Measurements from ENCODE around the gene MAGI2.

The MAGI2 gene

DNA sequence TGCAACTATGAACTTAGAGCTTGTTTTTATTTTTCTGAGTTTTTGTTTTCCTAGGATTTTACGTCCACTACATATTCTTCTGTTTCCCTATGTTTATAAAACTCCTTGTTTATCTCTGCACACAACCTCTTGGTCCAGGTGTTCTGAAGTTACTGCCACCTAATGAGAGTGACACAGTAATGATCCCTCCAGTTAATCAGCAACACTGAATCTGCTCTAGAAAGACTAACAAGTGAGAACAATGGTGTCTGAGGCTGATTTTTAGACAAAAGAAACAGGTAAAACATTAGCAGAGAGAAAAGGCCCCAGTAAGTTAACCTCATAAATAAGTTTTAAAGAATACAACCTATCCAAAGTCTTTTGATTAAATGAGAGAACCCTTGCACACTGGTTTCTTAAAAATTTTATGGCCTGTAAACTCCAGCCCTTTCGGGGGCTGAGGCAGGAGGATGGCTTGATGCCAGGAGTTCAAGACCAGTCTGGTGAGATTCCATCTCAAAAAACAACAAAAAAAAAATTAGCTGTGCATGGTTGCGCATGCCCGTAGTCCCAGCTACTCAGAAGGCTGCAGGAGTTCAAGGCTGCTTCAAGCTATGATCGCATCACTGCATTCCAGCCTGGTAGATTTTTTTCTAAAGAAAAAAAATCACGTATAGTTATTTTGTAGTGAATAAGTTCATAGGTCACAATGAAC is 397.6 kb downstream of the MAGI2 start:
- TF ChIP-seq OSR1 (CRISPR knock-in tag; IDR thresholded peaks at IDR 0.05) (no peak), ISL1 (CRISPR knock-in tag; IDR thresholded peaks at IDR 0.05) (no peak), ZNF70 (CRISPR knock-in tag; IDR thresholded peaks at IDR 0.05) (no peak), BACH2 (CRISPR knock-in tag; IDR thresholded peaks at IDR 0.05; ENCODE audit: borderline replicate concordance) (no peak)
- TF ChIP-seq, protein P1, sequence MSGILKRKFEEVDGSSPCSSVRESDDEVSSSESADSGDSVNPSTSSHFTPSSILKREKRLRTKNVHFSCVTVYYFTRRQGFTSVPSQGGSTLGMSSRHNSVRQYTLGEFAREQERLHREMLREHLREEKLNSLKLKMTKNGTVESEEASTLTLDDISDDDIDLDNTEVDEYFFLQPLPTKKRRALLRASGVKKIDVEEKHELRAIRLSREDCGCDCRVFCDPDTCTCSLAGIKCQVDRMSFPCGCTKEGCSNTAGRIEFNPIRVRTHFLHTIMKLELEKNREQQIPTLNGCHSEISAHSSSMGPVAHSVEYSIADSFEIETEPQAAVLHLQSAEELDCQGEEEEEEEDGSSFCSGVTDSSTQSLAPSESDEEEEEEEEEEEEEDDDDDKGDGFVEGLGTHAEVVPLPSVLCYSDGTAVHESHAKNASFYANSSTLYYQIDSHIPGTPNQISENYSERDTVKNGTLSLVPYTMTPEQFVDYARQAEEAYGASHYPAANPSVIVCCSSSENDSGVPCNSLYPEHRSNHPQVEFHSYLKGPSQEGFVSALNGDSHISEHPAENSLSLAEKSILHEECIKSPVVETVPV (CRISPR knock-in tag; IDR thresholded peaks at IDR 0.05) = no peak
- ATAC-seq = no peak

- no peak for ATAC-seq
- TF ChIP-seq ZFP3 (CRISPR knock-in tag; IDR thresholded peaks at IDR 0.05) (no peak), PPARA (CRISPR knock-in tag; IDR thresholded peaks at IDR 0.05; ENCODE audit: borderline replicate concordance) (no peak), ZNF8 (CRISPR knock-in tag; IDR thresholded peaks at IDR 0.05) (no peak), ZFP30 (CRISPR knock-in tag; IDR thresholded peaks at IDR 0.05) (no peak), CREB5 (CRISPR knock-in tag; IDR thresholded peaks at IDR 0.05; ENCODE audit: low read depth) (no peak), ISL1 (CRISPR knock-in tag; IDR thresholded peaks at IDR 0.05) (no peak), TSHZ2 (CRISPR knock-in tag; IDR thresholded peaks at IDR 0.05) (no peak), POU6F1 (CRISPR knock-in tag; IDR thresholded peaks at IDR 0.05; ENCODE audit: borderline replicate concordance, low read depth) (no peak)
- TF ChIP-seq, protein P2, sequence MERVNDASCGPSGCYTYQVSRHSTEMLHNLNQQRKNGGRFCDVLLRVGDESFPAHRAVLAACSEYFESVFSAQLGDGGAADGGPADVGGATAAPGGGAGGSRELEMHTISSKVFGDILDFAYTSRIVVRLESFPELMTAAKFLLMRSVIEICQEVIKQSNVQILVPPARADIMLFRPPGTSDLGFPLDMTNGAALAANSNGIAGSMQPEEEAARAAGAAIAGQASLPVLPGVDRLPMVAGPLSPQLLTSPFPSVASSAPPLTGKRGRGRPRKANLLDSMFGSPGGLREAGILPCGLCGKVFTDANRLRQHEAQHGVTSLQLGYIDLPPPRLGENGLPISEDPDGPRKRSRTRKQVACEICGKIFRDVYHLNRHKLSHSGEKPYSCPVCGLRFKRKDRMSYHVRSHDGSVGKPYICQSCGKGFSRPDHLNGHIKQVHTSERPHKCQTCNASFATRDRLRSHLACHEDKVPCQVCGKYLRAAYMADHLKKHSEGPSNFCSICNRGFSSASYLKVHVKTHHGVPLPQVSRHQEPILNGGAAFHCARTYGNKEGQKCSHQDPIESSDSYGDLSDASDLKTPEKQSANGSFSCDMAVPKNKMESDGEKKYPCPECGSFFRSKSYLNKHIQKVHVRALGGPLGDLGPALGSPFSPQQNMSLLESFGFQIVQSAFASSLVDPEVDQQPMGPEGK (CRISPR knock-in tag; IDR thresholded peaks at IDR 0.05; ENCODE audit: borderline replicate concordance) = no peak
- TF ChIP-seq, protein P1 (CRISPR knock-in tag; IDR thresholded peaks at IDR 0.05) = no peak
Measured at GRCh38 chr7:79051915-79052314, 401.6 kb downstream of the MAGI2 start.

GRCh38 chr7:79050603-79051002 is 402.9 kb downstream of the MAGI2 start:
- no peak for ATAC-seq
- no peak for TF ChIP-seq ZNF8 (CRISPR knock-in tag; IDR thresholded peaks at IDR 0.05)
- no peak for TF ChIP-seq OSR1 (CRISPR knock-in tag; IDR thresholded peaks at IDR 0.05)
- no peak for TF ChIP-seq CSDC2 (CRISPR knock-in tag; IDR thresholded peaks at IDR 0.05)
- TF ChIP-seq ZC3H10 (CRISPR knock-in tag; IDR thresholded peaks at IDR 0.05) = no peak
- no peak for TF ChIP-seq ZNF565 (CRISPR knock-in tag; conservative IDR thresholded peaks at IDR 0.05; ENCODE audit: low read depth)
- no peak for TF ChIP-seq TCF4 (CRISPR knock-in tag; IDR thresholded peaks at IDR 0.05; ENCODE audit: borderline replicate concordance)
- TF ChIP-seq GLIS3 (CRISPR knock-in tag; IDR thresholded peaks at IDR 0.05) = no peak
- TF ChIP-seq, protein P2 (CRISPR knock-in tag; IDR thresholded peaks at IDR 0.05; ENCODE audit: borderline replicate concordance) = no peak
- TF ChIP-seq TSHZ2 (CRISPR knock-in tag; IDR thresholded peaks at IDR 0.05) = no peak
- no peak for TF ChIP-seq POU6F1 (CRISPR knock-in tag; IDR thresholded peaks at IDR 0.05; ENCODE audit: borderline replicate concordance, low read depth)
- no peak for TF ChIP-seq SNAI2 (CRISPR knock-in tag; IDR thresholded peaks at IDR 0.05)

Data from SK-N-SH treated with all-trans-retinoic acid at 6 μM for 48 hours (cell line).